CD4-positive, alpha-beta T cell (primary cell): ENCODE data around the gene ANKH. TPM values are rescaled to one million over a fixed set of nuclear protein-coding genes. Genes with fewer than 3 reads are reported as not detected.

Experiments
- ATAC-seq: fragments of 200-7000 bp; cut with Tn5 transposase; one replicate; pipeline ENCODE4 v1.10.0; 2022; ENCODE audit warnings: mild to moderate bottlenecking; ENCODE audit not compliant: poor library complexity
- CTCF ChIA-PET: fragments of 350-600 bp; sonication (Branson Sonifier 250); formaldehyde crosslinking; loops from one replicate; lab custom pipeline; 2021; ENCODE audit warnings: antibody characterized with exemption, inconsistent platforms; lab: Charles Lee
- POLR2A ChIA-PET: fragments of 350-600 bp; sonication (Branson Sonifier 250); formaldehyde crosslinking; loops from one replicate; lab custom pipeline; 2021; ENCODE audit warnings: antibody characterized with exemption, inconsistent platforms; lab: Charles Lee
- DNase-seq, 14 experiments: peaks; one replicate each; pipeline ENCODE4 v3.0.0-alpha.2; 2013 to 2020; ENCODE audit warnings: mixed read lengths in 2 of 14
- H3K27ac ChIP-seq, 2 donors: one replicate each; pipeline versions ENCODE4 v1.5.1 to v1.7.0; 2013; ENCODE audit warnings: low read length in 2 of 2, low read depth in 1 of 2, mild to moderate bottlenecking in 1 of 2
- H3K27me3 ChIP-seq, 2 experiments: 1 replicate in 1 of 2; 2 replicates in 1 of 2; pipeline versions ENCODE4 v1.6.1 to v1.7.0; 2013; ENCODE audit warnings: low read length in 2 of 2, control low read depth in 1 of 2, mild to moderate bottlenecking in 1 of 2, moderate library complexity in 1 of 2; ENCODE audit not compliant: insufficient read depth in 2 of 2, control insufficient read depth in 1 of 2
- H3K36me3 ChIP-seq: one replicate; pipeline ENCODE4 v1.6.1; 2013; ENCODE audit warnings: low read length, control low read depth; ENCODE audit not compliant: insufficient read depth
- H3K4me1 ChIP-seq: one replicate; pipeline ENCODE4 v1.6.1; 2013; ENCODE audit warnings: low read length, control low read depth; ENCODE audit not compliant: insufficient read depth
- H3K4me3 ChIP-seq: one replicate; pipeline ENCODE4 v1.5.1; 2013; ENCODE audit warnings: mild to moderate bottlenecking, low read length, moderate library complexity
- H3K9me3 ChIP-seq, 2 experiments: 1 replicate in 1 of 2; 2 replicates in 1 of 2; pipeline versions ENCODE4 v1.6.1 to v1.7.0; 2013; ENCODE audit warnings: low read length in 2 of 2, mild to moderate bottlenecking in 2 of 2, control low read depth in 1 of 2, moderate library complexity in 1 of 2; ENCODE audit not compliant: control insufficient read depth in 1 of 2, insufficient read depth in 1 of 2
- H3K27ac Mint-ChIP-seq: one replicate; pipeline ENCODE4 v1.8.0; 2020; ENCODE audit warnings: mixed read lengths
- H3K27me3 Mint-ChIP-seq: one replicate; pipeline ENCODE4 v1.8.0; 2021; ENCODE audit warnings: mixed read lengths
- H3K36me3 Mint-ChIP-seq: one replicate; pipeline ENCODE4 v1.8.0; 2021; ENCODE audit warnings: low read depth, mixed read lengths
- H3K4me1 Mint-ChIP-seq: one replicate; pipeline ENCODE4 v1.8.0; 2021; ENCODE audit warnings: low read depth, mixed read lengths
- H3K4me3 Mint-ChIP-seq: one replicate; pipeline ENCODE4 v1.8.0; 2020; ENCODE audit warnings: mild to moderate bottlenecking, mixed read lengths
- H3K9me3 Mint-ChIP-seq: one replicate; pipeline ENCODE4 v1.8.0; 2020; ENCODE audit warnings: mixed read lengths
- CTCF ChIP-seq: fragments of 200-600 bp; IDR thresholded peaks from one replicate; pipeline ENCODE4 v1.8.0; 2022; ENCODE audit warnings: antibody characterized with exemption, mild to moderate bottlenecking
- intact Hi-C, 2 experiments: fragments of 100-400 bp; cut with DNase I in 1 of 2; cut with micrococcal nuclease in 1 of 2; formaldehyde crosslinking; loops; one replicate each; pipeline versions ENCODE4 v1.15.1 to v1.9.0; 2023 to 2025; cut with DNase I, micrococcal nuclease
- total RNA-seq, 174 experiments: library from RNA in 2 of 174; stranded (reverse) in 2 of 174; gene quantifications; one replicate each; pipeline ENCODE4 v1.2.3 and lab custom pipeline; 2021 to 2026

Gene ANKH
- total RNA-seq, 2 experiments from 2014 or later = 69.5 to 72.3 TPM

GRCh38 chr5:14727928-14728458, 143.6 kb downstream of the ANKH start:
- Mint-ChIP-seq H3K9me3 (no peaks in the 10 kb centered on the region), H3K4me3 (no peak overlapping the region), H3K36me3 (peaks cover 58% of the 10 kb centered on the region), H3K27me3 (no peaks in the 10 kb centered on the region), H3K4me1 (peaks cover 6% of the 10 kb centered on the region), H3K27ac (no peak overlapping the region)
- ChIA-PET POLR2A (interaction anchor here (1.4 kb wide), 1 partner anchor 275 kb away, joined by 3 read pairs; no protein-coding TSS in a partner anchor), CTCF (interaction anchor here (0.7 to 3.7 kb wide), 12 partner anchors 19 to 284 kb away, joined by 3 to 22 read pairs (median 4); partner anchors contain the start of gene ANKH)
- TF ChIP-seq CTCF = no peak
- ATAC-seq (no peak), DNase-seq (no peak)
- Histone ChIP-seq H3K27ac (no peak overlapping the region), H3K9me3 (no peaks in the 10 kb centered on the region), H3K4me3 (no peak overlapping the region), H3K4me1 (peaks cover 4% of the 10 kb centered on the region), H3K36me3 (peaks cover 27% of the 10 kb centered on the region), H3K27me3 (no peaks in the 10 kb centered on the region)
- intact Hi-C loops = loop anchor here (1.0 to 5.0 kb wide), 8 partner anchors 41 to 286 kb away; no protein-coding TSS in a partner anchor

GRCh38 chr5:14727428-14727865, 144.1 kb downstream of the ANKH start:
- ChIA-PET CTCF (interaction anchor here (0.7 to 3.7 kb wide), 14 partner anchors 19 to 285 kb away, joined by 3 to 22 read pairs (median 4); partner anchors contain the start of gene ANKH), POLR2A (interaction anchor here (0.8 to 1.4 kb wide), 4 partner anchors 20 to 276 kb away, joined by 3 to 6 read pairs (median 3); no protein-coding TSS in a partner anchor)
- intact Hi-C loops = loop anchor here (1.0 to 5.0 kb wide), 6 partner anchors 42 to 287 kb away; no protein-coding TSS in a partner anchor
- no peaks in the 10 kb centered on the region for H3K9me3 ChIP-seq
- no peak overlapping the region for H3K4me3 ChIP-seq
- H3K4me1 ChIP-seq = peaks cover 4% of the 10 kb centered on the region
- TF ChIP-seq CTCF = peak; percentile 98
- DNase-seq (peak; percentile 48 to 87 (median 69)), ATAC-seq (peak; percentile 88)
- H3K27ac ChIP-seq = no peak overlapping the region
- peak overlapping the region; percentile 67 for H3K27ac Mint-ChIP-seq
- no peaks in the 10 kb centered on the region for H3K27me3 ChIP-seq
- H3K9me3 Mint-ChIP-seq = no peaks in the 10 kb centered on the region
- peaks cover 60% of the 10 kb centered on the region for H3K36me3 Mint-ChIP-seq
- H3K4me1 Mint-ChIP-seq = peaks cover 11% of the 10 kb centered on the region
- H3K36me3 ChIP-seq = peaks cover 21% of the 10 kb centered on the region
- no peaks in the 10 kb centered on the region for H3K27me3 Mint-ChIP-seq
- no peak overlapping the region for H3K4me3 Mint-ChIP-seq

- peaks cover 4% of the 10 kb centered on the region for H3K4me1 ChIP-seq
- Mint-ChIP-seq H3K4me1 (peaks cover 19% of the 10 kb centered on the region), H3K27ac (no peak overlapping the region), H3K27me3 (no peaks in the 10 kb centered on the region), H3K4me3 (no peak overlapping the region), H3K36me3 (peaks cover 56% of the 10 kb centered on the region), H3K9me3 (no peaks in the 10 kb centered on the region)
- ATAC-seq = no peak
- intact Hi-C loops = loop anchor here in 1 of 2 experiments (5.0 kb wide), 2 partner anchors 171 to 221 kb away; no protein-coding TSS in a partner anchor
- peaks cover 23% of the 10 kb centered on the region for H3K36me3 ChIP-seq
- H3K27me3 ChIP-seq = no peaks in the 10 kb centered on the region
- no peak for DNase-seq
- ChIA-PET POLR2A (interaction anchor here (0.8 to 2.4 kb wide), 4 partner anchors 19 to 151 kb away, joined by 3 to 7 read pairs (median 4); no protein-coding TSS in a partner anchor), CTCF (interaction anchor here (1.3 to 3.7 kb wide), 6 partner anchors 20 to 277 kb away, joined by 4 to 22 read pairs (median 12); partner anchors contain the start of gene ANKH)
- no peaks in the 10 kb centered on the region for H3K9me3 ChIP-seq
- H3K4me3 ChIP-seq = no peak overlapping the region
- TF ChIP-seq CTCF = no peak
- H3K27ac ChIP-seq = no peak overlapping the region
Observed at GRCh38 chr5:14726066-14726838, 145.3 kb downstream of the ANKH start.
